SIG-M5 (cell line): ENCODE data around the gene NLRC5.
"Not testable (repeated sequence)": the region's sequence is repeated elsewhere in the genome, so short reads cannot be mapped to it uniquely, and the experiment has no call there.

Experiments
- DNase-seq: peaks from one replicate; lab custom pipeline; 2025; lab: John Stamatoyannopoulos, UW

Gene NLRC5

DNA sequence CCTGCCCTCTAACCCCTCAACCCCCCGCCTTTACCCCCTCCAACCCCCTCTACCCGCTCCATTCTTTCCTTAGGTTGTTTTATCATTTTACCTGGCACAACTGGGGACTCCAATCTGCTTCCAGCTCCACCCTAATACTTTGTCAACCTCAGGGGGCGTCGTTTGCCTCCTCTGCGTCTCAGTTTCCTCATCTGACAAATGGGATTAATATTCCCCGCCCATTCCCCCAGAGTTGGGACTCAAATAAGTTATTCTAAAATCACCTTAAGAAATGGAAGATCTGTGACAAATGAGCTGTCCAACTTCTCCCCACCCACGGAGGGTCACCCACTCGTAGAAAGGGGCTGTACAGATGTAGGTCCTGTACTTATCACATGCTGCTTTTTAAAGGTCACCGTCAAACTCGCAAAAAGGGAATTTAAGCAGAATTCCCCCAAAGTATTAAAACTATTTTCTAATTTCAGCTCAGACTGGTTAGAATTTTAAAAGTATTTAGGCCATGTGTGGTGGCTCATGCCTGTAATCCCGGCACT lies 62.4 kb downstream of the NLRC5 start:
- DNase-seq = no peak

- DNase-seq = no peak
Observed at GRCh38 chr16:57053206-57053605, 63.8 kb downstream of the NLRC5 start.

DNA sequence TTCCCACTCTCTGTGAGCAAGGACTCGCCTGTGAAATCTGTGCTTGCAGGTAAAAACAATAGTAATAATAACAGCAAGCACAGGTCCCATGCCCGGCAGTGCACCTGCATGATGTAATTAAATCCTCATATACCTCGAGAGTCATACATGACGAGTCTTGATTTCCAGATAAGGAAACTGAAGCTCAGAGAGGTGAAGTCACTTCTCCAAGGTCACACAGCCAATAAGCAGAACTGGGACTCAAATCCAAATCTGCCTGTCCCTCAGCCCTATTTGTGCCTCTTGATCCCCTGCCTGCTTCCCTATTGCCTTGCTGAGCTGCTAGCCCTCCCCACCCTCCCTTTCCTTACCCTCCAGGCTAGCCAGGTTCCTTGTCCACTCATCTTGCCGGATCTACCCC lies 65.0 kb downstream of the NLRC5 start:
- DNase-seq = no peak

DNA sequence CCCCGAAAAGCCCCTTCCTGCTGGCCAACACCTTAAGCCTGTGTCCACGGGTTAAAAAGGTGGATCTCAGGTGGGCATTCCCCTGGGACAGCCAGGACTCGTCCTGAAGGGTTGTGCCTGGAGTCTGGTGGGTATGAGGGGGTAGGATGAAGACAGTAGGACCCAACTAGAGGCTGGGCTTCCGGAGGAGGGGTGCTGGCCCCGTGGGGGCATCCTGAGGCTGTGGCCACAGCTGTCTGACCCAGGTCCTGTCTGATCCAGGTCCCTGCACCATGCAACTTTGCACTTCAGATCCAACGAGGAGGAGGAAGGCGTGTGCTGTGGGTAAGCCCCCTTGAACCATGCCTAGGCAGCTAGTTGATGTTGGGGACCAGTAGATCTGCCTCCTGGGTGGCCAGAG lies 65.4 kb downstream of the NLRC5 start:
- DNase-seq = no peak

DNA sequence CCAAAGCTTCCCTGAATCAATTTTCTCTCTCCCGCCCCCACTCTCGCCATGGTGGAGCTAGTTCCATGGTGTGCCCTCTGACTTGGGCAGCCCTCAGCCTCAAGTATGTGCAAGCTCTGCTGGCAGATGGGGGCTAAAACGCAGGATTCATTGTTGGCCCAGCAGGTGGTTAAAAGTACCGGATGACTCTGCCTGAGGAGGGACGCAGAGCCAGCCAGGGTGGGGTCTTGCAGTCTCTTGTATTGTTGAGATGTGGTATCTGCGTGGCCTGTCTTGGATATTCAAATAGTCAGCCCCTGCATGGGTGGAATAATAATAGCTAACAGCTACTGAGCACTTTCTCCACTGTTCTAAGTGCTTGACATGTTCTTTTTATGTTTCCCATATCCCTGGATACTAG lies 66.3 kb downstream of the NLRC5 start:
- no peak for DNase-seq

DNA sequence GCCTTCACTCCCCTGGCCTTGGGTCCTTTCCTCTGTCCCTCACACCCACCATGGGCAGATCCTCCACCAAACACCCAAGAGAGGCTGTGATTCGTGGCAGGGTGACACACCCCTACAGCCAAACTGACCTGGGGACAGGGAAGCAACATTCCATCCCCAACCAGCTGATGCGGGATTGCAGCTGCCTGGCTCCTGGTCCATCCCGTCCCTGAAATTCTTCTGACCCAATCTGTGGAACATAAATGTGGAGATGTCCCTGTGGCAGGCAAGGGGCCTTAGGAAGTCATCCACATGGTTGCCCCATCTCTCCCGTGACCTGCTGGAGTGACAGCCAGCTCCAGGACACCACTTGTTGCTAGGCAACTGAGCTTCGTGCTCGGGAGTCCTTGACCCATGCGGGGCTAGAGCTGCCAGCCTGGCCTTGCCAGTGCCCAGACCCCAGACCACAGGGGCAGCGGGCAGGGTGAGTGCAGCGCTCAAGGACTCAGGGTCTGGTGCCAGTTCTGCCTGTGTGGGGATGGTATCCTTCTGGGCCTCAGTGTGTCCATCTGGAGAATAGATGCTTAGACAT lies 69.0 kb downstream of the NLRC5 start:
- DNase-seq = no peak

DNA sequence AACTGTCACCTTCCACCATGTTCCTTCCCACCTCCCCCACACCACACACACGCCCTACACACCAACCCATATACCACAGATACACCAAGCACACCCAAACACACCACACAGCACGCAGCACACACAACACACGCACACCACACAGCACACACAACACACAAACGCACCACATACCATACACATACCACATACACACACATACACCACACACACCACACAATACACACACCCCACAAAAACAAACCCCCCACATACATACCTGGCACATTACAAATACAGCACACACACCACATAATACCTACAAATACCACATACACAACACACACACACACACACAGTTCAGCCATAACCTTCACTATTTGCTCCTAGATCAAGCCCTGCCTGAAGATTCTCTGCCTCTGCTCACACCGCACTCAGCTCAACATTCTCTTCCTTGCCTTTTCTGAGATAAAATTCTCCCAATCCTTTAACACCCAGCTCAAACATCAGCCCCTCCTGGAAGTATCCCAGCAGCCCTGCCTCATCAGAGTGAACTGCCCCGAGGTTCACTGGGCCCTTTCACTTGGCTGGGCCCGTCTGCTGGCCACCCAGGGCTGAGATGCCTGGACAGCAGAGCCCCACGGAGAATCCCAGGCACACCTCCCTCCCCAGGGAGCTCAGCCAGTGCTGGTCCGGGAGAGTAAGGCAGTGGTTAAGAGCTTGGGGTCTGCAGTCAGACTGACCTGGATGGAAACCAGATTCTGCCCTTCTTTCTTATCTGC lies 71.1 kb downstream of the NLRC5 start:
- no peak for DNase-seq

DNA sequence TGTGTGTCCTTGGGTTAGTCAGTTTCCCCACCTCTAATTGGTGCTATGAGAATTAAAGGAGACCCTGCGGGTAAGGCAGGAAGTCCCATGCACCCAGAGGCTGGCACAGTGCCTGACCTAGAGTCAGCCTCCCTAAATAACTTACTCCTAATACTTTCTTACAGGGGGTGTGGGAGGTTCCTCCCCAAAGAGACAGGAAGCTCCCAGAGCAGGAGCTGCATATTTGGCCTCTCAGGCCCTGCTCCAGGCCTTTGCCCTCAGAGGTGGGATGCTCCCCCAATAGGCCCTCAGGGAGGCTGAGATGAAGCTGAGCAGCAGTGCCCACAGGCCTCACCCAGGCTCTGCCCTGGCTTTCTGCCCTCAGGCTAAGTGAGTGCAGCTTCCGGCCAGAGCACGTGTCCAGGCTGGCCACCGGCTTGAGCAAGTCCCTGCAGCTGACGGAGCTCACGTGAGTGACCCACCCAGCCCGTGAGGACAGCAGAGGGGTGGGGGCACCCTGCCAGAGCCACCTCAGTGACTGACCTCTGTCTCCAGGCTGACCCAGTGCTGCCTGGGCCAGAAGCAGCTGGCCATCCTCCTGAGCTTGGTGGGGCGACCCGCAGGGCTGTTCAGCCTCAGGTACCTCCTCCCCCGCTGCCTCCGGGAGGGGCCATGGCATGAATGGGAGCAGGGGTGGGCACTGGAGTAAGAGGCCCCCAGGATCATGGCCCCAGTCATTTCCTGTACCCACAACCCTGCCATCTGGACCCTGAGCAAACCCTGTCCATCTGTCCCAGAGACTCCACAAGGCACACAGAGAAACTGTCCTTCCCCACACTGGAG lies 71.9 kb downstream of the NLRC5 start:
- DNase-seq = no peak

- DNase-seq = no peak
Observed at GRCh38 chr16:57062329-57062728, 73.0 kb downstream of the NLRC5 start.

DNA sequence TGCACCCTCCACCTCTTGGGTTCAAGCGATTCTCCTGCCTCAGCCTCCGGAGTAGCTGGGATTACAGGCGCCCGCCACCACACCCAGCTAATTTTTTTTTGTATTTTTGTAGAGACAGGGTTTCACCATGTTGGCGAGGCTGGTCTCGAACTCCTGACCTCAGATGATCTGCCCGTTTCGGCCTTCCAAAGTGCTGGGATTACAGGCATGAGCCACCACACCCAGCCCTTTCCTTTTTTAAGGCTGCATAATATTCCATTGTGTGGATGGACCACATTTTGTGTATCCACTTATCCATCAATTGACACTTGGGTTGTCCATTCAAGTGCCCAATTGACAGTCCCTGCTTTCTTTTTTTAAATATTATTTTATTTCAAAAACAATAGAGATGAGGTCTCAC lies 73.8 kb downstream of the NLRC5 start:
- not testable (repeated sequence) for DNase-seq

GRCh38 chr16:57064995-57065394 lies 75.6 kb downstream of the NLRC5 start:
- no peak for DNase-seq

DNA sequence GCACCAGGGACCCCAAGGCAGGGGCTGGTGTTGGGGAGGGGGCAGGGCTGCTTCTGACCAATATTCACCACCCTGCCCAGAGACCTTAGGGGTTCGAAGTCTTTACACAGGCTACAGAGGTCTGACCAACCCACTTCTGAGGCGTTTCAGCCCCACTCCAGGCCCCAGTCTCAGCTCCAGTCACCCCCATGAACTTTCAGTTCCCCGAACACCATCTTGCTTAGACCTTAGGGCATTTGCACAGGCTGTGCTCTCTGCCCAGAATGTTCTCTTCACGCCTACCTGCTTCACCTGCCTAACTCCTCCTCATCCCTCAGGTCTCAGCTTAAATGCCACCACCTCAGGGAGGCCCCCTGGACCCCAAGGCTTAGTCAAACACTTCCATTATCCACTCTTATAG lies 77.3 kb downstream of the NLRC5 start:
- DNase-seq = no peak

- no peak for DNase-seq
Observed at GRCh38 chr16:57067347-57067746, 78.0 kb downstream of the NLRC5 start.

- no peak for DNase-seq
Observed at GRCh38 chr16:57069053-57069452, 79.7 kb downstream of the NLRC5 start.

- no peak for DNase-seq
Observed at GRCh38 chr16:57069635-57070370, 80.4 kb downstream of the NLRC5 start.

GRCh38 chr16:57070424-57070823 lies 81.1 kb downstream of the NLRC5 start:
- DNase-seq = no peak

DNA sequence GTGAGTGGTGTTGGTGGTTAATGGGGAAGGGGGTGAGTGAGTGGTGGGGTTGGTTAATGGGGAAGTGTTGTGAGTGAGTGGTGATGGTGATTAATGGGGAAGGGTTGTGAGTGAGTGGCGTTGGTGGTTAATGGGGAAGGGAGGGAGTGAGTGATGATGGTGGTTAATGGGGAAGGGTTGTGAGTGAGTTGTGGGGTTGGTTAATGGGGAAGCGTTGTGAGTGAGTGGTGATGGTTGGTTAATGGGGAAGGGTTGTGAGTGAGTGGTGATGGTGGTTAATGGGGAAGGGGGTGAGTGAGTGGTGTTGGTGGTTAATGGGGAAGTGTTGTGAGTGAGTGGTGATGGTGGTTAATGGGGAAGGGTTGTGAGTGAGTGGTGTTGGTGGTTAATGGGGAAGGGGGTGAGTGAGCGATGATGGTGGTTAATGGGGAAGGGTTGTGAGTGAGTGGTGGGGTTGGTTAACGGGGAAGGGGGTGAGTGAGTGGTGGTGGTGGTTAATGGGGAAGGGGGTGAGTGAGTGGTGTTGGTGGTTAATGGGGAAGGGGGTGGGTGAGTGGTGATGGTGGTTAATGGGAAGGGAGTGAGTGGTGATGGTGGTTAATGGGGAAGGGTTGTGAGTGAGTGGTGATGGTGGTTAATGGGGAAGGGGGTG lies 81.8 kb downstream of the NLRC5 start:
- not testable (repeated sequence) for DNase-seq

GRCh38 chr16:57071831-57072582 lies 82.7 kb downstream of the NLRC5 start:
- no peak for DNase-seq

DNA sequence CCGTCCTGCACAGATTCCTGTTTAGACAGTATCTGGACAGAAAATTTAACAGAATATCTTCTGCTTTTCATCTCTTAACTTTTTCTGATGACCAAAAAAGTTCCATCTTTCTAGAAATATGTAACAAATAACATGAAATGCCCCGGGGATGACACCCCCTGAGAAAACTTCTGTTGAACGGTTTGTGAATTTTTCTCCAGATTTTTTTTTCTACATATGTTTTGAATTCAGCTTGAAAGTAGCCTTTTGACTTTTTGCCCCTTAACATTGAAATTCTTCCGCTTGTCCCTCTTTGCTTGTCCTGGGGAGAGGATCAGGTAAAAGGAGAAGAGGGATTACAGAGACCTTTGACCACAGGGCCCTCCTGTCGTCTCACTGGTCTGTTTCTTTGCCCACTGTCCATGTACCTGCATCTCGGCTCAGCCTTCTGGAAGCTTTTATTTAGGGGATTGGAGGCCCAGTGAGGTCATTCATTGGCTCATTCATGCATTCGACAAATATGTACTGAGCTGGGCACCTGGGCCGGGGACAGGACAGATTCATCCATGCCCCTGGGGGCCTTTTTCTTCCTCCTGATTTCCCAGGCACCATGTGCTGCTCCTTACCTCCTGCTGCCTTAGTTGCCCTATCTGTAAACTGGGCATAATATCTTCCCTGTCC lies 83.4 kb downstream of the NLRC5 start:
- no peak for DNase-seq

GRCh38 chr16:57077714-57078113 lies 88.4 kb downstream of the NLRC5 start:
- DNase-seq = no peak
